IgD-negative memory B cell (primary cell): Measurements from ENCODE around the gene GALNTL6. TPM values are rescaled to one million over a fixed set of nuclear protein-coding genes. Genes with fewer than 3 reads are reported as not detected.
"Not testable (repeated sequence)": the region's sequence is repeated elsewhere in the genome, so short reads cannot be mapped to it uniquely, and the experiment has no call there.

Experiments used
- H3K27ac Mint-ChIP-seq, 3 donors: one replicate each; pipeline ENCODE4 v1.8.0; 2020 to 2022; ENCODE audit warnings: mild to moderate bottlenecking in 3 of 3, mixed read lengths in 3 of 3, moderate library complexity in 1 of 3
- H3K27me3 Mint-ChIP-seq: one replicate; pipeline ENCODE4 v1.8.0; 2021; ENCODE audit warnings: mixed read lengths
- H3K36me3 Mint-ChIP-seq: one replicate; pipeline ENCODE4 v1.8.0; 2020; ENCODE audit warnings: mild to moderate bottlenecking, mixed read lengths
- H3K4me1 Mint-ChIP-seq, 3 donors: one replicate each; pipeline ENCODE4 v1.8.0; 2020 to 2022; ENCODE audit warnings: mixed read lengths in 3 of 3, mild to moderate bottlenecking in 1 of 3
- H3K4me3 Mint-ChIP-seq, 4 donors: one replicate each; pipeline ENCODE4 v1.8.0; 2020 to 2022; ENCODE audit warnings: mild to moderate bottlenecking in 4 of 4, mixed read lengths in 4 of 4, moderate library complexity in 3 of 4
- H3K9me3 Mint-ChIP-seq, 3 donors: one replicate each; pipeline ENCODE4 v1.8.0; 2020 to 2021; ENCODE audit warnings: mixed read lengths in 3 of 3, mild to moderate bottlenecking in 1 of 3
- polyA plus RNA-seq: library from polyadenylated mRNA; unstranded; fragments of 300-500 nt; fragmentation: Illumina TruSeq; gene quantifications from one replicate; pipeline ENCODE4 v1.2.3, GENCODE V29; 2021

GALNTL6 gene
- polyA plus RNA-seq, 1 donor from 2014 or later, result 1.3 TPM

GRCh38 chr4:172874944-172875343, 1061.7 kb downstream of the GALNTL6 start:
- Mint-ChIP-seq H3K9me3 (no peaks in the 10 kb centered on the region), H3K4me1 (no peaks in the 10 kb centered on the region), H3K27me3 (no peaks in the 10 kb centered on the region), H3K36me3 (no peaks in the 10 kb centered on the region), H3K4me3 (no peak overlapping the region), H3K27ac (no peak overlapping the region)

GRCh38 chr4:172876394-172876793, 1063.2 kb downstream of the GALNTL6 start:
- Mint-ChIP-seq H3K36me3 (no peaks in the 10 kb centered on the region), H3K9me3 (peaks cover 0 to 3% (median 2%) of the 10 kb centered on the region in 3 donors), H3K27me3 (no peaks in the 10 kb centered on the region), H3K27ac (no peak overlapping the region), H3K4me3 (no peak overlapping the region), H3K4me1 (no peaks in the 10 kb centered on the region)

GRCh38 chr4:172881645-172882044, 1068.4 kb downstream of the GALNTL6 start:
- peaks cover 2 to 13% (median 9%) of the 10 kb centered on the region in 3 donors for H3K9me3 Mint-ChIP-seq
- no peak overlapping the region for H3K4me3 Mint-ChIP-seq
- H3K36me3 Mint-ChIP-seq, result peaks cover 2% of the 10 kb centered on the region
- H3K27ac Mint-ChIP-seq, result no peak overlapping the region
- H3K27me3 Mint-ChIP-seq, result no peaks in the 10 kb centered on the region
- no peaks in the 10 kb centered on the region for H3K4me1 Mint-ChIP-seq

- H3K36me3 Mint-ChIP-seq, H3K4me3 Mint-ChIP-seq, H3K27ac Mint-ChIP-seq, H3K27me3 Mint-ChIP-seq, H3K4me1 Mint-ChIP-seq: not testable (repeated sequence)
- peaks cover 2 to 17% (median 8%) of the 10 kb centered on the region in 3 donors for H3K9me3 Mint-ChIP-seq
Measured at GRCh38 chr4:172887358-172887757, 1074.2 kb downstream of the GALNTL6 start.

GRCh38 chr4:172887959-172888358, 1074.8 kb downstream of the GALNTL6 start:
- no peaks in the 10 kb centered on the region for H3K4me1 Mint-ChIP-seq
- H3K4me3 Mint-ChIP-seq, result no peak overlapping the region
- peaks cover under 1% of the 10 kb centered on the region for H3K36me3 Mint-ChIP-seq
- H3K27ac Mint-ChIP-seq, result no peak overlapping the region
- no peaks in the 10 kb centered on the region for H3K27me3 Mint-ChIP-seq
- peaks cover 2 to 17% (median 8%) of the 10 kb centered on the region in 3 donors for H3K9me3 Mint-ChIP-seq

GRCh38 chr4:172892300-172892699, 1079.1 kb downstream of the GALNTL6 start:
- Mint-ChIP-seq H3K4me3 (no peak overlapping the region), H3K9me3 (peaks cover 4 to 11% (median 7%) of the 10 kb centered on the region in 3 donors), H3K27ac (no peak overlapping the region), H3K4me1 (no peaks in the 10 kb centered on the region), H3K27me3 (no peaks in the 10 kb centered on the region), H3K36me3 (no peaks in the 10 kb centered on the region)

GRCh38 chr4:172895699-172896098, 1082.5 kb downstream of the GALNTL6 start:
- Mint-ChIP-seq H3K36me3 (no peaks in the 10 kb centered on the region), H3K27me3 (no peaks in the 10 kb centered on the region), H3K4me1 (no peaks in the 10 kb centered on the region), H3K27ac (no peak overlapping the region), H3K4me3 (no peak overlapping the region), H3K9me3 (peaks cover 4 to 15% (median 7%) of the 10 kb centered on the region in 3 donors)

GRCh38 chr4:172897046-172897445, 1083.8 kb downstream of the GALNTL6 start:
- no peaks in the 10 kb centered on the region for H3K4me1 Mint-ChIP-seq
- H3K27me3 Mint-ChIP-seq, result no peaks in the 10 kb centered on the region
- no peak overlapping the region for H3K27ac Mint-ChIP-seq
- H3K4me3 Mint-ChIP-seq, result no peak overlapping the region
- H3K36me3 Mint-ChIP-seq, result no peaks in the 10 kb centered on the region
- H3K9me3 Mint-ChIP-seq, result peaks cover 4 to 11% (median 5%) of the 10 kb centered on the region in 3 donors

GRCh38 chr4:172898715-172899114, 1085.5 kb downstream of the GALNTL6 start:
- no peaks in the 10 kb centered on the region for H3K36me3 Mint-ChIP-seq
- H3K4me3 Mint-ChIP-seq, result no peak overlapping the region
- no peaks in the 10 kb centered on the region for H3K27me3 Mint-ChIP-seq
- H3K9me3 Mint-ChIP-seq, result peaks cover 4 to 11% (median 5%) of the 10 kb centered on the region in 3 donors
- no peak overlapping the region for H3K27ac Mint-ChIP-seq
- H3K4me1 Mint-ChIP-seq, result no peaks in the 10 kb centered on the region

GRCh38 chr4:172899861-172900260, 1086.7 kb downstream of the GALNTL6 start:
- H3K36me3 Mint-ChIP-seq, result no peaks in the 10 kb centered on the region
- H3K27me3 Mint-ChIP-seq, result no peaks in the 10 kb centered on the region
- no peak overlapping the region for H3K4me3 Mint-ChIP-seq
- H3K4me1 Mint-ChIP-seq, result no peaks in the 10 kb centered on the region
- H3K9me3 Mint-ChIP-seq, result peaks cover 2 to 11% (median 5%) of the 10 kb centered on the region in 3 donors
- no peak overlapping the region for H3K27ac Mint-ChIP-seq

GRCh38 chr4:172900900-172901299, 1087.7 kb downstream of the GALNTL6 start:
- H3K27me3 Mint-ChIP-seq, result no peaks in the 10 kb centered on the region
- no peak overlapping the region for H3K27ac Mint-ChIP-seq
- no peaks in the 10 kb centered on the region for H3K36me3 Mint-ChIP-seq
- H3K4me3 Mint-ChIP-seq, result no peak overlapping the region
- no peaks in the 10 kb centered on the region for H3K4me1 Mint-ChIP-seq
- peaks cover 0 to 6% (median 4%) of the 10 kb centered on the region in 3 donors for H3K9me3 Mint-ChIP-seq

- H3K4me1 Mint-ChIP-seq, H3K4me3 Mint-ChIP-seq: not testable (repeated sequence)
Measured at GRCh38 chr4:172912468-172912867, 1099.3 kb downstream of the GALNTL6 start.

GRCh38 chr4:172917403-172917802, 1104.2 kb downstream of the GALNTL6 start:
- H3K4me1 Mint-ChIP-seq, H3K4me3 Mint-ChIP-seq, H3K27me3 Mint-ChIP-seq, H3K36me3 Mint-ChIP-seq, H3K27ac Mint-ChIP-seq: not testable (repeated sequence)
- peaks cover 4 to 20% (median 10%) of the 10 kb centered on the region in 3 donors for H3K9me3 Mint-ChIP-seq

More at GRCh38 chr4:172912468-172912867, 1099.3 kb downstream of the GALNTL6 start:
- H3K27ac Mint-ChIP-seq, H3K27me3 Mint-ChIP-seq, H3K36me3 Mint-ChIP-seq: not testable (repeated sequence)
- H3K9me3 Mint-ChIP-seq, result peaks cover 0 to 11% (median 8%) of the 10 kb centered on the region in 3 donors

GRCh38 chr4:172919269-172919668, 1106.1 kb downstream of the GALNTL6 start:
- Mint-ChIP-seq H3K4me1 (no peaks in the 10 kb centered on the region), H3K4me3 (no peak overlapping the region), H3K27ac (no peak overlapping the region), H3K27me3 (no peaks in the 10 kb centered on the region), H3K9me3 (peaks cover 7 to 18% (median 8%) of the 10 kb centered on the region in 3 donors), H3K36me3 (no peaks in the 10 kb centered on the region)

- Mint-ChIP-seq H3K4me3 (no peak overlapping the region), H3K9me3 (peaks cover 1 to 6% (median 5%) of the 10 kb centered on the region in 3 donors), H3K27ac (no peak overlapping the region), H3K36me3 (no peaks in the 10 kb centered on the region), H3K4me1 (no peaks in the 10 kb centered on the region), H3K27me3 (no peaks in the 10 kb centered on the region)
Measured at GRCh38 chr4:172927096-172927814, 1114.1 kb downstream of the GALNTL6 start.

GRCh38 chr4:172928347-172928746, 1115.1 kb downstream of the GALNTL6 start:
- H3K4me1 Mint-ChIP-seq, result no peaks in the 10 kb centered on the region
- H3K9me3 Mint-ChIP-seq, result peaks cover 0 to 2% (median 1%) of the 10 kb centered on the region in 3 donors
- H3K27ac Mint-ChIP-seq, result no peak overlapping the region
- H3K4me3 Mint-ChIP-seq, result no peak overlapping the region
- H3K27me3 Mint-ChIP-seq, result no peaks in the 10 kb centered on the region
- no peaks in the 10 kb centered on the region for H3K36me3 Mint-ChIP-seq
